ENCODE results near the gene WWOX.

WWOX gene

GRCh38 chr16:78633551-78633950 lies 534.1 kb downstream of the WWOX start:
- DNase-seq, result no peak

GRCh38 chr16:78635807-78636206 lies 536.4 kb downstream of the WWOX start:
- DNase-seq, result no peak

GRCh38 chr16:78638371-78638770 lies 538.9 kb downstream of the WWOX start:
- no peak for DNase-seq

- no peak for DNase-seq
Observed at GRCh38 chr16:78639775-78640174, 540.3 kb downstream of the WWOX start.

DNA sequence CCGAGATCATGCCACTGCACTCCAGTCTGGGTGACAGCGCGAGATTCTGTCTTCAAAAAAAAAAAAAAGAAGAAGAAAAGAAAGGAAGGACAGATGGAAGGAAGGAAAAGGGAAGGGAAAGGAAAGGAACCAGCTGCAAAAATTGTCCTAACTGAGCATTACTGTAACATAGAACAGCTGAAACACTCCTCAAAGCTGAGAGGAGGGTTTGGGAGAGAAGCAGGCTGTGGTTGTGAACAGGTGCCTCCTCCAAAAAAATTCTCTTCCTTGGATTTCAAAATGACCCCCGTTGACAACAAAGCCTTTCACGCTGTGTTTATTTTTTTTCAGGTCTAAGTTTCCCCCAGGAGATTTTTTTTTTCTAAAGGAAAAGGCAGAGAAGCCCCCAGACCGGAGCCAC lies 541.4 kb downstream of the WWOX start:
- DNase-seq, result no peak

DNA sequence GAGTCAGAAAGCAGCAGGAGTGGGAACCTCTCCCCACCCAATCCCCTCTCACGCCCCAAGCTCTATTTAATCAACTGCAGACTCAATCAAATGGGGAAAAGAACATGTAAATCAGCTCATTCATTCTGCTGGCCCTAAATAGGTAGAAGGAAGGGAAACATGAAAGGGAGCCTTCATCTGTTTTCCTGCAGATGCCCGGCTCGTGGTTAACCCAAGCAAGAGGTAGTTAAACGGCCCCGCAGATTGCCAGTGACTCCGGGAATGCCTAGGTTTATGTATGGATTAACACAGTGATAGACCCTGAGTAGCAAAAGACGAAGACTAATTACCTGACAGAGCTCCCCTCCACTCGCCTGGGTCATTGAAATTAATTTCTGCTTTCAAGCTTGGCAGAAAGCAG lies 542.0 kb downstream of the WWOX start:
- no peak for DNase-seq

DNA sequence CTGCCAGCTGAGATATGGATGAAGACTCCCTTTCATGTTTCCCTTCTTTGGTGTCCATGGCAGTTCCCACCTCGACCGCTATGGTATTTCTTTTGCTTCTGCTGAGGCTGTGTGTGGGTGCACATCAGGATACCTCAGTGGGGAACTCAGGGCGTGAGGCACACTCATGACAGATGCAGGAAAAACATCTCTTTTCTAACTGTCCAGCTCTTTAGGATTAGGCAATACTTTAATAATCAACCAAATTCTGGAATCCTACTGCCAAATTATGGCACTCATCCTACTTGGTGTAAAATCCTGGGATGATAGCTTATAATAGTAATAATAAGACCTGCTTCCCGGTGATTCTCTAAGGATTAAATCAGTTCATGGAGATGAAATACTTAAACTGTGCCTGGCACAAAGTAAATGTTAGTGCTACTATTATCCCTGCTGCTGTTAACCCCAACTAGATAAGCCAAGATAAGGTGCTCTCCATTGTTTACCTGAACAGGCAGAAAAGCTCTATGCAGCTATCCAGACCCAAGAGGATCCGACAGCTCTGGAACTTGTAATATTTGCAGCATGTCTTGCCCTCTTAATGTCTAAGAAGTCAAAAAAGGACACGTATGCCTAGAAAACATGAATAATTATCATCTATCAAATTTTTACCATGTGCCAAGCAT lies 543.3 kb downstream of the WWOX start:
- DNase-seq, result no peak

GRCh38 chr16:78645657-78646056 lies 546.2 kb downstream of the WWOX start:
- DNase-seq, result no peak

GRCh38 chr16:78647019-78647418 lies 547.6 kb downstream of the WWOX start:
- DNase-seq, result no peak

DNA sequence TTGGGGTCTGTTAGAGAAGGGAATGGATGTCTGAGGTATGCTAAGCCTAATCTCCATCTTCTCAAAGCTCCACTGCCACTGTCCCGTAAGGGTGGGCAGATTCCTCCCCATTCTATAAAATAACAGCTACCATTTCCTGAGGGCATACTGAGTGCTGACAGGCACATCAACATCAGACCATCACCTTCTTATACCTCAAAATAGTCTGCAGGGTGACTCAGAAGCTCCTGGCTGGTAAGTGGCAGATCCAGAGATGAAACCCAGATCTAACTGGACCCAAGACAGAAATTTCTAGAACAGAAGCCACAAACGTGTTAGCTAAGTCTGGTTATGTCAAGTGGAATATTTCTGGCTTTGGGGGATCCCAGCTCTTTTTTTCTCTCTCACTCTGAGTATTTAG lies 548.0 kb downstream of the WWOX start:
- DNase-seq, result no peak

- DNase-seq, result no peak
Observed at GRCh38 chr16:78648517-78648916, 549.1 kb downstream of the WWOX start.

GRCh38 chr16:78650339-78651074 lies 551.1 kb downstream of the WWOX start:
- DNase-seq, result no peak

GRCh38 chr16:78654929-78655328 lies 555.5 kb downstream of the WWOX start:
- no peak for DNase-seq

DNA sequence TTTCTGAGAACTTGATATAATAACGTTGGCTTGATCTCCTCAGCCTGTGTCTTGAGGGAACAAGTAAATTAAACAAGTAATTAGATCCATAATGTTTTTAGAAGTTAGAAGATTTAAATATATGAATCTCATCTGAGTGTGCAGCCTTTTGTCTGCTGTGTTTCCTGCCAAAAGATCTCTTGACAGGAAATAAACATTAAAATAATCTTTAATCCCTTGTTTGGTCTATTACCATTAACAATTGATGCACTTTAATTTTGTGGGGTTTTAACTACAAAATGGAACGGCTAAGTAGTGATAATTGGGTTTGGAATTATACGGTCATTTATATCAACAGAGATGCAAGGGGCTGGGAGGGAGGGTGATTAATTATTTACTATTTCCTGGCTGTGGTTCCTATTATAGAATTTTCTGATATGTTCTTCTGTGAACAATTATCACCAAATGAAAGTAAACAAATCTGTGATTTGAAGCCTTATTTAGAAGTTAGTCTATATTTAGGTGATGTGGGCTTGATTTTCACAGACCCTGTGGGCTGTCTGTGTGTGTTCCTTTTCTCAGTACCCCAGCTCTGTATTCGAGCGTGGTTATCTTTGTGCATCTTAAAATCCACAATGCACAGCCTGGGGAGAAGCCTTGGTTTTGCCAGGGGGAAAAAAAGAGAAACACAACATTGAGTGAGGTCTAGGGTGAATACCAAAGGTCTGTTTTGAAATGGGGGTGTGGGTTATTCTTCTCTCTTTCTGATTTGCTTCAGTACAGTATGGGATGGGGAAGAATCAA lies 556.1 kb downstream of the WWOX start:
- no peak for DNase-seq

GRCh38 chr16:78656887-78657286 lies 557.4 kb downstream of the WWOX start:
- DNase-seq, result no peak

- DNase-seq, result no peak
Observed at GRCh38 chr16:78659216-78659615, 559.8 kb downstream of the WWOX start.

- DNase-seq, result no peak
Observed at GRCh38 chr16:78659668-78660217, 560.3 kb downstream of the WWOX start.

DNA sequence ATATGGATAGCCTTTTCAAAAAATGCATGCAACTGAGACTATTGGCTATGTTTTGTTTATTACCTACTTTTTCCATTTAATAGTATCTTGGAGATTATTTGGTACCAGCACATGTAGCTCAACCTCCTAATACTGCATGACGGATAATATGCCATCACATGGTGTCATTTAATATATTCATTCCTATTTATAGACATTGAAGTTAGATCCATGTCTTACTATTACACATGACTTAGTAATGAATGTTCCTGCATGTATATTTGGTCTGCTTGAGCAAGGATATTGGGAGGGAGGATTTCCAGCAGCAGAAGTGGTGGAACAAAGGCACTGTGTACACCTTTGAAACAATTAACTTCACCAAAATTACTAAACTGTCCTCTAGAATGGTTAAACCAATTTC lies 561.3 kb downstream of the WWOX start:
- no peak for DNase-seq

DNA sequence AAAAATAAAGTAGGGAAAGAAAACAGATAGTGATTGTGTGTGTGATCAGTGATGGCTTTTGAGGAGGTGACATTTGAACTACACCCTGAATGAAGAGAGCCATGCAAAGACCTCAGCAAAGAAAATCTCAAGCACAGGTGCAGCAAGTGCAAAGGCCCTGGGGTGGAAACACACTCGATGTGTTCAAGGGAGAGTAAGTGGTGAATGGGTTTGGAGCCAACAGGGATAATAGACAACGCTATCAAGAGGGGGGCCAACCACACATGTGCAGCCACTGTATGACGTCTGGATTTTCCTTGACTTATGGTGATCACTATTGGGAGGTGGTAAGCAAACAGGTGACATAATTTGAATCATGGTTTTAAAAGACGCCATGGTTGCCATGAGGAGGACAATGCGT lies 564.2 kb downstream of the WWOX start:
- no peak for DNase-seq

GRCh38 chr16:78664811-78665772 lies 565.6 kb downstream of the WWOX start:
- DNase-seq, result no peak

GRCh38 chr16:78666318-78666717 lies 566.9 kb downstream of the WWOX start:
- no peak for DNase-seq

DNA sequence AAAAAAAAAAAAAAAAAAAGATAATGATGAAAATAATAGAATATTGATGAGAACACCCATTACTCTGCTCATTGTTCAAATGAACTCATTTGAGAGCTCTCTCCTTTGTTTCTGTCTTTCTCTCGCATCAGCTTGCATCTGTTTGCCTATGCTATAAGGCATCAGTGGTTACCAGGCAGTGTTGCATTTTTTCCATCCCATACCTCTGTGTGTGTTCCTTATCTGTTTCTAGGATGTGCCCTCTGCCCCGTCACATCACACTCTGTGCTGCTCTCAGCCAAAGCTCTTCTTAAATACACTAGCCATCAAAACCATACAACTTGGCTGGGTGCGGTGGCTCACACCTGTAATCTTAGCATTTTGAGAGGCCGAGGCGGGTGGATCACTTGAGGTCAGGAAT lies 568.2 kb downstream of the WWOX start:
- no peak for DNase-seq
